Neural cell (in vitro differentiated cells): ENCODE measurements around the gene DLGAP4.
"Not testable (repeated sequence)": the region's sequence is repeated elsewhere in the genome, so short reads cannot be mapped to it uniquely, and the experiment has no call there.

Experiments used
- EP300 ChIP-seq: fragments of 450-650 bp; conservative IDR thresholded peaks from 2 replicates; pipeline ENCODE4 v1.6.1; 2014; ENCODE audit warnings: antibody characterized with exemption, mild to moderate bottlenecking, moderate library complexity; ENCODE audit not compliant: poor library complexity, severe bottlenecking
- EZH2 ChIP-seq: fragments of 200-600, 300-800 bp; shearing (Covaris generic), sonication (generic); IDR thresholded peaks from 2 replicates; pipeline ENCODE4 v1.6.1; 2014; ENCODE audit warnings: antibody characterized with exemption, low read length, borderline replicate concordance, mild to moderate bottlenecking; ENCODE audit not compliant: insufficient read depth, poor library complexity, severe bottlenecking
- MXI1 ChIP-seq: fragments of 450-650 bp; conservative IDR thresholded peaks from 2 replicates; pipeline ENCODE4 v1.6.1; 2014; ENCODE audit warnings: antibody characterized with exemption, mild to moderate bottlenecking; ENCODE audit not compliant: poor library complexity, severe bottlenecking
- TAF1 ChIP-seq: IDR thresholded peaks from 2 replicates; pipeline ENCODE4 v1.6.1; 2012; ENCODE audit warnings: low read depth
- TF ChIP-seq, protein P1 (sequence below): fragments of 450-650 bp; IDR thresholded peaks from 2 replicates; pipeline ENCODE4 v1.5.1; 2014; ENCODE audit warnings: antibody characterized with exemption, mild to moderate bottlenecking, moderate library complexity; ENCODE audit not compliant: poor library complexity, severe bottlenecking

DNA sequence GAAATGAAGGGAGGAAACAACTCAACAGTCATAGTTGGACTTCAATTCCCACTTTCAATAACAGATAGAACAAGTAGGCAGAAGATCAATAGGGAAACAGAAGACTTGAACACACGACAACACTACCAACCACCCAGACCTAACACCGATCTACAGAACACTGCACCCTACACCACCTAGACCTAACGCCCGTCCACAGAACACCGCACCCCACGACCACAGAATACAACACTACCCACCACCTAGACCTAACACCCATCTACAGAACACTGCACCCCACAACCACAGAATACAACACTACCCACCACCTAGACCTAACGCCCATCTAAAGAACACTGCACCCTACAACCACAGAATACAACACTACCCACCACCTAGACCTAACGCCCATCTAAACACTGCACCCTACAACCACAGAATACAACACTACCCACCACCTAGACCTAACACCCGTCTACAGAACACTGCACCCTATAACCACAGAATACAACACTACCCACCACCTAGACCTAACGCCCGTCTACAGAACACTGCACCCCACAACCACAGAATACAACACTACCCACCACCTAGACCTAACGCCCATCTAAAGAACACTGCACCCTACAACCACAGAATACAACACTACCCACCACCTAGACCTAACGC is 258.1 kb downstream of the DLGAP4 start:
- not testable (repeated sequence) for TF ChIP-seq TAF1, EZH2, MXI1, EP300
- TF ChIP-seq, protein P1, sequence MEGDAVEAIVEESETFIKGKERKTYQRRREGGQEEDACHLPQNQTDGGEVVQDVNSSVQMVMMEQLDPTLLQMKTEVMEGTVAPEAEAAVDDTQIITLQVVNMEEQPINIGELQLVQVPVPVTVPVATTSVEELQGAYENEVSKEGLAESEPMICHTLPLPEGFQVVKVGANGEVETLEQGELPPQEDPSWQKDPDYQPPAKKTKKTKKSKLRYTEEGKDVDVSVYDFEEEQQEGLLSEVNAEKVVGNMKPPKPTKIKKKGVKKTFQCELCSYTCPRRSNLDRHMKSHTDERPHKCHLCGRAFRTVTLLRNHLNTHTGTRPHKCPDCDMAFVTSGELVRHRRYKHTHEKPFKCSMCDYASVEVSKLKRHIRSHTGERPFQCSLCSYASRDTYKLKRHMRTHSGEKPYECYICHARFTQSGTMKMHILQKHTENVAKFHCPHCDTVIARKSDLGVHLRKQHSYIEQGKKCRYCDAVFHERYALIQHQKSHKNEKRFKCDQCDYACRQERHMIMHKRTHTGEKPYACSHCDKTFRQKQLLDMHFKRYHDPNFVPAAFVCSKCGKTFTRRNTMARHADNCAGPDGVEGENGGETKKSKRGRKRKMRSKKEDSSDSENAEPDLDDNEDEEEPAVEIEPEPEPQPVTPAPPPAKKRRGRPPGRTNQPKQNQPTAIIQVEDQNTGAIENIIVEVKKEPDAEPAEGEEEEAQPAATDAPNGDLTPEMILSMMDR: not testable (repeated sequence)
